GM18498 (cell line): ENCODE results near the gene TMEM132A.

Experiments
- ATAC-seq: cut with Tn5 transposase; IDR thresholded peaks from one replicate; pipeline ENCODE4 v1.9.1; 2021; ENCODE audit warnings: mild to moderate bottlenecking, moderate library complexity; ENCODE audit not compliant: unreplicated experiment

Gene TMEM132A

GRCh38 chr11:60919956-60920355, 4.3 kb upstream of the TMEM132A start:
- ATAC-seq = no peak

GRCh38 chr11:60921259-60921658, 3.0 kb upstream of the TMEM132A start:
- no peak for ATAC-seq

GRCh38 chr11:60921777-60922335, 2.4 kb upstream of the TMEM132A start:
- no peak for ATAC-seq

- no peak for ATAC-seq
Measured at GRCh38 chr11:60922906-60923305, 1.4 kb upstream of the TMEM132A start.

- no peak for ATAC-seq
Measured at GRCh38 chr11:60923326-60923725, 934 bp upstream of the TMEM132A start.

GRCh38 chr11:60923800-60924109, 505 bp upstream of the TMEM132A start:
- no peak for ATAC-seq

- ATAC-seq = no peak
Measured at GRCh38 chr11:60924906-60925853, 920 bp downstream of the TMEM132A start.

- no peak for ATAC-seq
Measured at GRCh38 chr11:60925868-60926267, 1.6 kb downstream of the TMEM132A start.

GRCh38 chr11:60926500-60926899, 2.2 kb downstream of the TMEM132A start:
- no peak for ATAC-seq

GRCh38 chr11:60927061-60927592, 2.9 kb downstream of the TMEM132A start:
- no peak for ATAC-seq

- no peak for ATAC-seq
Measured at GRCh38 chr11:60927600-60927999, 3.3 kb downstream of the TMEM132A start.

- no peak for ATAC-seq
Measured at GRCh38 chr11:60928563-60929001, 4.3 kb downstream of the TMEM132A start.

GRCh38 chr11:60929764-60930163, 5.5 kb downstream of the TMEM132A start:
- ATAC-seq = no peak

- no peak for ATAC-seq
Measured at GRCh38 chr11:60930394-60930793, 6.1 kb downstream of the TMEM132A start.

GRCh38 chr11:60931917-60932316, 7.7 kb downstream of the TMEM132A start:
- ATAC-seq = no peak

- ATAC-seq = no peak
Measured at GRCh38 chr11:60932605-60933356, 8.5 kb downstream of the TMEM132A start.

GRCh38 chr11:60933416-60934123, 9.3 kb downstream of the TMEM132A start:
- no peak for ATAC-seq

GRCh38 chr11:60934124-60934789, 10.0 kb downstream of the TMEM132A start:
- ATAC-seq = no peak

- no peak for ATAC-seq
Measured at GRCh38 chr11:60934790-60935605, 10.7 kb downstream of the TMEM132A start.
